GM12873 (cell line): ENCODE results near the gene TMEM181.

Experiments
- TF ChIP-seq, protein P1 (sequence below): IDR thresholded peaks from 2 replicates; pipeline ENCODE4 v1.5.1; 2012; ENCODE audit warnings: low read depth, mild to moderate bottlenecking, moderate library complexity, low read length, control low read depth; ENCODE audit not compliant: insufficient read depth; ENCODE audit errors: missing control alignments

Gene TMEM181

DNA sequence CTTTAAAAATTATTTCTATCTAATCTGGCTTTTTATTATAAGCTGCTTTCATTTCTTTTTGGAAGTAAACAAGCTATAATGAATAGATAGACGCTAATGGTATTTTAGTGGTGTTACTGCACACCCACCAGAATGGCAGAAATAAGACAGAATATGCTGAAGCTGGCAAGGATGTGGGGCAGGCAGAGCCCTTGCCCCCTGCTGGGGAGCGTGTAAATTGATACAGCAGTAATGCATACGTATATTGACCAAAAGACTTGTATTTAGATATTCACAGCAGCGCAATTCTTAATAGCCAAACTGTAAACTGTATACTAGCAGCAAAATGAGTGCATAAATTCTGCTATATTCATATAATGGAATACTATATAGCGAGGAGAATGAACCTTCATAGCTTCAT lies 35.3 kb downstream of the TMEM181 start:
- TF ChIP-seq, protein P1, sequence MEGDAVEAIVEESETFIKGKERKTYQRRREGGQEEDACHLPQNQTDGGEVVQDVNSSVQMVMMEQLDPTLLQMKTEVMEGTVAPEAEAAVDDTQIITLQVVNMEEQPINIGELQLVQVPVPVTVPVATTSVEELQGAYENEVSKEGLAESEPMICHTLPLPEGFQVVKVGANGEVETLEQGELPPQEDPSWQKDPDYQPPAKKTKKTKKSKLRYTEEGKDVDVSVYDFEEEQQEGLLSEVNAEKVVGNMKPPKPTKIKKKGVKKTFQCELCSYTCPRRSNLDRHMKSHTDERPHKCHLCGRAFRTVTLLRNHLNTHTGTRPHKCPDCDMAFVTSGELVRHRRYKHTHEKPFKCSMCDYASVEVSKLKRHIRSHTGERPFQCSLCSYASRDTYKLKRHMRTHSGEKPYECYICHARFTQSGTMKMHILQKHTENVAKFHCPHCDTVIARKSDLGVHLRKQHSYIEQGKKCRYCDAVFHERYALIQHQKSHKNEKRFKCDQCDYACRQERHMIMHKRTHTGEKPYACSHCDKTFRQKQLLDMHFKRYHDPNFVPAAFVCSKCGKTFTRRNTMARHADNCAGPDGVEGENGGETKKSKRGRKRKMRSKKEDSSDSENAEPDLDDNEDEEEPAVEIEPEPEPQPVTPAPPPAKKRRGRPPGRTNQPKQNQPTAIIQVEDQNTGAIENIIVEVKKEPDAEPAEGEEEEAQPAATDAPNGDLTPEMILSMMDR: peak; percentile 40

DNA sequence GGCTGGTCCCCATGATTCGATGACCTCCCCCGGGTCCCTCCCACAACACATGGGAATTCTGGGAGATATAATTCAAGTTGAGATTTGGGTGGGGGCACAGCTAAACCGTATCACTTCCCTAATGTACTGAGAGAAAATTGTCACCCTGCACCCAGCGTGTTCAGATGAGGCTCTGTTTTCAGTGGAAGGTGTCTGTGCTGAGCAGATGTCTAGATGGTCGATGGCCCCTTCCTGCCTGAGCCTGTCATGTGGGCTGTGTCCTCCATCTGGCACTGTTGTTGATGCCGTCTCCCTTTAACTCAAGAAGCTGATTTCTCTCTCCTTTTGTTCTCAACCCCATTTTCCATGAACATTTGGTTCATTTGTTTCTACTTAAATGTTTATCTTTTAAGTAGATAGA lies 37.0 kb downstream of the TMEM181 start:
- TF ChIP-seq, protein P1: no peak

DNA sequence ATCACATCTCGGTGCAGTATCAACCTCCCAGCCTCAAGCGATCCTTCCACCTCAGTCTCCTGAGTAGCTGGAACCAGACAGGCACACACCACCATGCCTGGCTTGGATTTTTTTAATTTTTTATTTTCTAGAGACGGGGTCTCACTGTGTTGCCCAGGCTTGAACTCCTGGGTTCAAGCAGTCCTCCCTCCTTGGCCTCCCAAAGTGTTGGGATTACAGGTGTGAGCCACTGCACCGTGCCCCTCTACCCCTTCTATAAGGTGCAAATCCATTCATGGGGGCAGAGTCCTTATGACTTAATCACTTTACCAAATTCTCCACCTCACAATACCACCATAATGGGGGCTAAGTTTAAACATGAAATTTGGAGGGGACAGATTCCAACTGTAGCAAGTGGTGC lies 37.7 kb downstream of the TMEM181 start:
- TF ChIP-seq, protein P1: no peak

DNA sequence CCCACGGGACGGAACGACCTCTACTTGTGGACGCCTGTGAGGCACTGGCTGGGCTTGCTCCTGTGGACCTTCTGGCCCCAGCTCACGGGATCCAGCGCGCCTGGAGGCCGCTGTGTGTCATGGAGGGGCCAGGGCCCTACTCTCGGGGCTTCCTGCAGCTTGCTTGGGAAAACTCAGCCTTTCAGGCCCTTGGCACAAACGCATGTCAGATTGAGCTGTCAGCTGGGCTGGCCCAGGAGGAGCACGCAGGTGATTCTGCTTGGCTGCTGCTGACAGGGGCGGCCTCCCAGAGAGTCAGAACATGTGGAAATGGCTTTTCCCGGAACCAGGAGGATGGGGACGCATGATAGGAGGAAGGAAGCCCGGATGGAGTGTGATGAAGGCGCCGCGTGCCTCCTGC lies 39.7 kb downstream of the TMEM181 start:
- TF ChIP-seq, protein P1: no peak

GRCh38 chr6:158603261-158604047 lies 43.6 kb downstream of the TMEM181 start:
- TF ChIP-seq, protein P1: no peak

DNA sequence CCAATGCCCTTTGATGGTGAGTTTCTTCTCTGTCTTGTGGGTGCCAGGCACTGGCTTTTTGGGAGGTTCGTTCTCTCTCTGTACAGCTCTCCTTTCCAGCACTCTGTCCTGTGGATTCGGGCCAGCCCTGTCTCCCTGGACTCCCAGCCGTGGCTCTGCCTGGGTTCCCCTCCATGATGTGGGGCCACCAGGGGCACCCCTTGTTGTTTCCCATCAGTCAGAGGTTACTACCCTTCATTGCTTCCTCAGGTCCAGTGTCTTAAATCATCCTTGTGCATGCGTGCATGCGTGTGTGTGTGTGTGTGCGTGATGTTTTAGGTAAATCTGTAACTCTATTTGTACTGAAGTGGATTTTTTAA lies 44.1 kb downstream of the TMEM181 start:
- TF ChIP-seq, protein P1: no peak

DNA sequence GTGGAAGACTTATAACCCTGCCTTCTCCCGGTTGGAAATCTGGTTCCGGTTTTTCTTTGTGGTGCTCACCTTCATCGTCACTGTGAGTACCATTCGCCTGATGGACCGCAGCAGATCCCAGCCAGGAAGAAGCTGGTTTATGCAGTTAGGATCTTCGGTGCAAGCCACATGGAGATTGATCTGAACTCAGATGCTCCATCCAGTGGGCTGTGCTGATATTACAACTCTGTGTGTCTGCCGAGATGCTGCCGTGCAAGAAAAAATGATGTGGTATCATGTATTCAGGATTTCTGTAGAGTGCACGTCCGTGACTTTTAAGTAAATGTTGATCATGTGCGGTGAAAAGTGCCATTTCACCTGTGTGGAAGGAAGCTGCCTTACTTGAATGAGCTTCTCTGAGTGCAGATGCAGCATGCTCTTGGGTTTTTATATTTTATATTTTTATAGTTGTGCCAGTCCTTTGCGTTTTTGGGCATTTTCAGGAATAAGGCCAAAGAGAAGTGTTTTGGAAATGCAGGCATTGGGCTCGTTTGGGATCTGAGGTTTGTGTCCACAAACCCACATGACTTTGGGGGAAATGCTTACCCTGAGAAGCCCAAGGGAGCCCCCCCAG lies 45.5 kb downstream of the TMEM181 start:
- TF ChIP-seq, protein P1: peak; percentile 83
